NCI-H345 treated with DMSO at 0.1 percent for 48 hours (cell line): ENCODE results near the gene WNK2.
"Not testable (repeated sequence)": the region's sequence is repeated elsewhere in the genome, so short reads cannot be mapped to it uniquely, and the experiment has no call there.

Experiments used
- DNase-seq: peaks from one replicate; lab custom pipeline; 2025; ENCODE audit not compliant: unreplicated experiment; lab: John Stamatoyannopoulos, UW

WNK2 gene

DNA sequence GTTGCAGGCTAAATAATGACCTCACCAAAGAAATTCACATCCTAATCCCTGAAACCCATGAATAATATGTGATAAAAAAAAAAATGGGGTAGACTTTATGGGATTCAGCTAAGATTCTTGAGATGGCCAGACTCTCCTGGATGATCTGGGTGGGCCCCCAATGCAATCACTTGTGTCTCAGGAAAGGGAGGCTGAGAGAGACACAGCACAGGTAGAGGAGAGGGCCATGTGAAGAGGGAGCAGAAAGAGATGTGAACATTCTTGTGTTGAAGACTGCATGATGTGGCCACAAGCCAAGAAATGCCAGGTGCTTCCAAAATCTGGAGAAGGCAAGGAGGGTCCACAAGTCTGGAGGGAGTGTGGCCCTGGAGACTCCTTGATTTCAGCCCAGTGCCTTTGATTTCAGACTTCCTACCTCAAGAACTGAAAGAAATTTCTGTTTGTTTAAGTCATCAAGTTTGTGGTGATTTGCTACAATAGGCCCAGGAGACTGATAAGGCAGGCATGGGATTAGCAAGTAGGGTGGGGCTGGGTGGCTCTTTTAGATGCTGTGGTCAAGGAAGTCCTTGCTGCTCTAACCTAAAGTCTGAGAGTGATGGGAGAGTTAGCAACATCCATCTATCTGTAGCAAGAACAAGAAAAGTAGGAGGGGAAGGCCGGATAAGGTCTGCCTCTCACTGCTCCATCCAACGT, 180.9 kb downstream of the WNK2 start:
- DNase-seq, result no peak

DNA sequence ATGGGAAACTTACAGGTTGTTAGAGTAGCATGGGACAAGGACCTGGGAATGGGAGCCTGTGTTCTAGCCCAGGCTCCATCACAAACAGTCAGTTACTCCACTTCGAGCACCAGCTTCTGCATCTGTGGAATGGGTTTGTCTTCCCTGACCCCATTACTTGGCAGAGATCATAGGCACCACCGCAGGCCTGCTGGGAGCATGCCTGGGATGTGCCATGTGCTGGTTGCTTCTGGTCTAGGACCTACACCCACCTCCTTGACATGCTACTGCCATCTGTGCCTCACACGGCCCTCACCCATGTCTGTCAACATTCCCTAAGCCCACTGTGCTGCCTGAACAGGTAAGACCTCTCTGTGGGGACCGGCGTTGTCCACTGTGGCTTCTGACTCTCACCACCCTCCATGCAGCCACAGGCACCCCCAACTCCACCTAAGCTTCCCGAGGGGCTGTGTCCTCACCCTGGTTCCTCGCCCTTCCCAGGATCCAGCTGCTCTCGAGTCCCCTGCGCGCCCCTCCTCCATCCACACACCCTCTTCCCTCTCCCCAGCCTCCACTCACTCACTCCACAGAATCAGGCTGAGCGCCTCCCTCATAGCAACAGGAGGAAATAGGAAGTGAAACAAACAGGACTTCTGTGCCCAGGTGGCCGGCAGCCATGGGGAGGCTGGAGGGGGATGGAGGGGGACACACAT, 181.6 kb downstream of the WNK2 start:
- DNase-seq, result no peak

DNA sequence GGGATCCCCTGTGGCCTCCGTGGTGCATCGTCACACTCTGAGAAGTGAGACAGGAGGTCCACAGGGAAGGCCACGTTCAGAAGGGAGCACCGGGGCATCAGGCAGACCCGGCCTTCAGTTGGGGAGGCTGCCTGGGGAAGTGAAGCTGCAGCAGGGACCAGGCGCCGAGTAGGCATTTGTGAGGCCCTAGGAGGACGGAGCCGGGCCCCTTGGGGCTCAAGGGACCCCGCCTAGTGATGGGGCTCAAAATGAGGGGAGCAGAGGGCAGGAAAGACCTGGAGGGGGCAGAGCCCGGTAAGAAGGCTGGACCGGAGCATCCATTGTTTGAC, 182.1 kb downstream of the WNK2 start:
- no peak for DNase-seq

DNA sequence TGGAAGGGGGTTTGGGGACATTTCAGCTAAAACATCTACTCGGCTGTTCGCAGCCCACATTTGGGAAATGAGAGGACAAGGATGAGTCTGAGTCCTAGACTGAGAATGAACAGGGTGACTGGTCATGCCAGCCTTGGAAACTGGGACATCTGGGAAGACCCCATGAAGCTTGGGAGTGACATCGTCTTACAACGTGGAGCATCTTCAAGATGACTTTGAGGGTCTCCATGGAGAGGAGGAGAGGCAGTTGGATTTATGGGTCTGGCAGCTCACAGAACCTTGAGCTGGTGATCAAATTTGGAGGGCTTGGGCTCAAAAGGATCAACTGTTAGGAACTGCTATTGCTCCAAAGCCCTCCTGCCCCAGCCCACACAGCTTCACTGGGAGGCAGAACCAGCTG, 182.5 kb downstream of the WNK2 start:
- not testable (repeated sequence) for DNase-seq

DNA sequence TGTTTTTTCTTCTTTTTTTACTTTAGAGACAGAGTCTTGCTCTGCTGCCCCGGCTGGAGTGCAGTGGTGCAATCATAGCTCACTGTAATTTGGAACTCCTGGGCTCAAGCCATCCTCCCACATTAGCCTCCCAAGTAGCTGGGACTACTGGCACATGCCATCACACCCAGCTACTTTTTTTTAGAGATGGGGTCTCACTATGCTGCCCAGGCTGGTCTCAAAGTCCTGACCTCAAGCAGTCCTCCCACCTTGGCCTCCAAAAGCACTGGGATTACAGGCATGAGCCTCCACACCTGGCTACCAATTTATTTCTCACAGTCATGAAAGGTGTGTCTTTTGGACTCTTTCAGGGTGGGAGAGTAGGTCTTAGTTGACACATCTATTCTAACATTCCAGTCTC, 184.5 kb downstream of the WNK2 start:
- no peak for DNase-seq

DNA sequence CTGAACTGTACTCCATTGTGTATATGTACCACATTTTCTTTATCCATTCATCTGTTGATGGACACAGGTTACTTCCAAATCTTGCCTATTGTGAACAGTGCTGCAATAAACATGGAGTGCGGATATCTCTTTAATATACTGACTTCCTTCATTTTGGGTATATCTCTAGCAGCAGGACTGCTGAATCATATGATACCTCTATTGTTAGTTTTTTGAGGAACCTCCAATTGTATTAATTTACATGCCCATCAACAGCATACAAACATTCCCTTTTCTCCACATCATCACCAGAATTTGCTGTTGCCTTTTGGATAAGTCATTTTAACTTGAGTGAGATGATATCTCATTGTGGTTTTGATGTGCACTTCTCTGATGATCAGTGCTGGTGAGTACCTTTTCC, 185.7 kb downstream of the WNK2 start:
- DNase-seq, result no peak
